ENCODE data around the gene ARID2.

ARID2 gene, protein sequence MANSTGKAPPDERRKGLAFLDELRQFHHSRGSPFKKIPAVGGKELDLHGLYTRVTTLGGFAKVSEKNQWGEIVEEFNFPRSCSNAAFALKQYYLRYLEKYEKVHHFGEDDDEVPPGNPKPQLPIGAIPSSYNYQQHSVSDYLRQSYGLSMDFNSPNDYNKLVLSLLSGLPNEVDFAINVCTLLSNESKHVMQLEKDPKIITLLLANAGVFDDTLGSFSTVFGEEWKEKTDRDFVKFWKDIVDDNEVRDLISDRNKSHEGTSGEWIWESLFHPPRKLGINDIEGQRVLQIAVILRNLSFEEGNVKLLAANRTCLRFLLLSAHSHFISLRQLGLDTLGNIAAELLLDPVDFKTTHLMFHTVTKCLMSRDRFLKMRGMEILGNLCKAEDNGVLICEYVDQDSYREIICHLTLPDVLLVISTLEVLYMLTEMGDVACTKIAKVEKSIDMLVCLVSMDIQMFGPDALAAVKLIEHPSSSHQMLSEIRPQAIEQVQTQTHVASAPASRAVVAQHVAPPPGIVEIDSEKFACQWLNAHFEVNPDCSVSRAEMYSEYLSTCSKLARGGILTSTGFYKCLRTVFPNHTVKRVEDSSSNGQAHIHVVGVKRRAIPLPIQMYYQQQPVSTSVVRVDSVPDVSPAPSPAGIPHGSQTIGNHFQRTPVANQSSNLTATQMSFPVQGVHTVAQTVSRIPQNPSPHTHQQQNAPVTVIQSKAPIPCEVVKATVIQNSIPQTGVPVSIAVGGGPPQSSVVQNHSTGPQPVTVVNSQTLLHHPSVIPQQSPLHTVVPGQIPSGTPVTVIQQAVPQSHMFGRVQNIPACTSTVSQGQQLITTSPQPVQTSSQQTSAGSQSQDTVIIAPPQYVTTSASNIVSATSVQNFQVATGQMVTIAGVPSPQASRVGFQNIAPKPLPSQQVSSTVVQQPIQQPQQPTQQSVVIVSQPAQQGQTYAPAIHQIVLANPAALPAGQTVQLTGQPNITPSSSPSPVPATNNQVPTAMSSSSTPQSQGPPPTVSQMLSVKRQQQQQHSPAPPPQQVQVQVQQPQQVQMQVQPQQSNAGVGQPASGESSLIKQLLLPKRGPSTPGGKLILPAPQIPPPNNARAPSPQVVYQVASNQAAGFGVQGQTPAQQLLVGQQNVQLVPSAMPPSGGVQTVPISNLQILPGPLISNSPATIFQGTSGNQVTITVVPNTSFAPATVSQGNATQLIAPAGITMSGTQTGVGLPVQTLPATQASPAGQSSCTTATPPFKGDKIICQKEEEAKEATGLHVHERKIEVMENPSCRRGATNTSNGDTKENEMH (N-terminal part only)

DNA sequence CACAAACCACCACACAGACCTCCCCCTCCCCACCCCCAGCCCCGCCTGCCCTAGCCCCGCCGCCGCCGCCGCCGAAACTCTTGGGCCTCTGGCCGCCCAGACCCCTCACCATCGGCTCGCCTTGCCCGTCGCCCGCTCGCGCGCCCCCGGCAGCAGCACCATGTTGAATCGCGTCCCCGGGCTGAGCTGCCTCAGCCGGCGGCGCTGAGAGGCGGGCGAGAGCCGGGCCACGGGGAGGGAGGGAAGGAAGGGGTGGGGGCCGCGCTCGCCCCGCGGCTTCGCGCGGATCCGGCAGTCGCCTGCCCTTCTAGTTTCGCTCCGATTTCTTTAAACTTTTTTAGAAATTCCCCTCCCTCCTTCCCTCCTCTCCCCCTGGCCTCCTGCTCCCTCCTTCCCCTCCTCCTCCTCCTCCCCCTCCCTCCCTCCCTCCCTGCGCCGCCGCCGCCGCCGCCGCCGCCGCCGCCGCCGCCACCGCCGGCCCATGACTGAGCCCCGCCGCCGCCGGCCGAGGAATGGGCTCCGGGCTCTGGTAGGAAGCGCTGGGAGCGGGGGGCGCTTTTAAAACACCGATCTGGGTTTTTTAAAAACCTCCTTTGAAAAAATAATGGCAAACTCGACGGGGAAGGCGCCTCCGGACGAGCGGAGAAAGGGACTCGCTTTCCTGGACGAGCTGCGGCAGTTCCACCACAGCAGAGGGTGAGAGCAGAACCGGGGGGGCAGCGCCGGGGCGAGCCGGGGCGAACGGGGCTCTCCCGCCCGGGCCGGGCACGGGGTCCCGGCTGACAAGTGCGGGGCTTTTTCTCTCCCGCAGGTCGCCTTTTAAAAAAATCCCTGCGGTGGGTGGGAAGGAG is at the start of gene ARID2:
TSS of gene ARID2 (plus strand) at position 474 of the 851 bp plus-strand sequence. CDS start at position 605, 131 bp downstream.
- peak; percentile 58 for DNase-seq

DNA sequence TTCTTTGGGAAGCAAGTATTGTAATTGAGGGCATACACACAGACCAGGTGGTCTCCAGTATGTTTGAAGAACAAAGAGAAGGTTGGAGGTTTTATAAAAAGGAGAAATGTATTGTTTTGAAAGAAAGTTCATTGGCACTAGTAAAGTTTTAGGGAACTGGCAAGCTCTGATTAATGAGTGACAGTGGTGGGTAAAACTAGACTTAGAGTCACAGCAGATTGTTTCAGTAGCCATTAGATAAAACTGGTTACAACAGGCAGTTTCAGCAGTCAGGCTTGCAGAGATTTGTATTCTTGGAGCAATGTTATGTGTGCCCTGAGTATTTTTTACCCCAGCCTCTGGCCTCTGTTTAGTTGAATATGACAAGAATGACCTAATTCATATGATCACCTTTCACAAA is 49.1 kb upstream of the ARID2 start:
- no peak for DNase-seq

DNA sequence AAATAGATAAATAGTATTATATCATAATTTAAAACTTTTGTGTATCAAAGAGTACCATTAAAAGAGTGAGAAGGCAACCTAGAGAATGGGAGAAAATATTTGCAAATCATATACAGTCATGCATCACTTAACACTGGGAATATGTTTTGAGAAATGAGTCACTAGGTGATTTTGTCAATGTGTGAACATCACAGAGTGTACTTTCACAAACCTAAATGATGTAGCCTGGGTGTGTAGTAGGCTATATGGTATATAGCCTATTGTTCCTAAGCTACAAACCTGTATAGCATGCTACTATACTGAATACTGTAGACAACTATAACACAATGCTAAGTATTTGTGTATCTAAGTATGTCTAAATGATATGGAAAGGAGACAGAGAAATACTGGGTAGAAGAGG is 48.0 kb upstream of the ARID2 start:
- DNase-seq, result no peak

DNA sequence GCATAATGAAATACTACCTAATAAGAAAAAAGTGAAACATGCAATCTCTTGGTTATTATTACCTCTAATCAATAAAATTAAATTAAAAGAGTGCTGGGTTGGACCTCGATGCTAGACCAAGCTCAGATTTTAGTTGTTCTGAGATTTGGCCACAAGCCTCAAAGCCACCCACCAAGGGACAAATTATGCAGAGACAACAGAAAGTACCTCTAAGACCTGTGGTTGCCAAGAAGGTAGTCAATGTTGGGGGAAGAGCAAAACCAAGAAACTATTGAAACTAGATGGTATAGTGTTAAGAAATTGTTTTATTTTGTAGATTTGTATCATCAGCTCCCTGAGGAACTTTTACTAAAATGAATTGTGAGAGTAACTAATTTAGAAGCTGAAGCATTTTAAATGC is 43.8 kb upstream of the ARID2 start:
- DNase-seq, result no peak

DNA sequence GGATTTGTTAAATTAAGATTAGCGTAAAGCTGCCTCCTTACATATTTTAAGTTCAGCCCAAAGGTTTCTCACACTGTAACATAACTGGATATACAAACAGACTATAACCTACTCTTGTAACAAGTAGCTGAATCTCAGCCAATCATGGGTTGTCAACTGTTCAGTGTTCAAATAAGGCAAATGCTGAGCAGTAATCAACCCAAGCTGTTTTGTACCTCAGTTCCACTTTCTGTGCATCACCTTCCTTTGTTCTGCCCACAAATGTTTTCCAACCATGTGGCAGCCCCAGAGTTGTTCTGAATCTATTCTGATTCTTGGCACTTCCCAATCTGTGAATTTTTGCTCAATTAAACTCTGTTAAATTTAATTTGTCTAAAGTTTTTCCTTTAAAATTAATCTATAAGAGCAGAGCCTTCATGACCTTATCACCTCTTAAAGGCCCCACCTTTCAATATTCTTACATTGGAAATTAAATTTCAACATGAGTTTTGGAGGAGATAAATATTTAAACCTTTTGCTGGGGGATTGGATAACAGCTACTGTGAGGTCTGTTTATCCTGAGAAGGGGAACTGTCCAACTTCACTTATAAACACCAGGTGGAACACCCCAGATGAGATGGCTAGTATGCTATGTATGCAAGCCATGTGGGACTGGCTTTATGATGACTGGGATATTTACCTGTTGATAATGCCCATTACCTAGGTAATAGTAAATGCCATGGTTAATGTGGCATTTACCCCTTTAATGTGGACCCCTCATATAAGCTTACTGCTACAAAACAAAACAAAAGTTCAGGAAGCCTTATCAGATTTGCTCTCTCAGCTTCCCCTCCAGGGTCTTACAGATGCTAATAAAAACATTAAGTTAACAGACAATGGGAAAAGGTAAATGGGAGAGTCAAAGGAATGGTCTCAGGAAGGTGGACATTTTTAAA is 42.2 kb upstream of the ARID2 start:
- DNase-seq, result no peak

DNA sequence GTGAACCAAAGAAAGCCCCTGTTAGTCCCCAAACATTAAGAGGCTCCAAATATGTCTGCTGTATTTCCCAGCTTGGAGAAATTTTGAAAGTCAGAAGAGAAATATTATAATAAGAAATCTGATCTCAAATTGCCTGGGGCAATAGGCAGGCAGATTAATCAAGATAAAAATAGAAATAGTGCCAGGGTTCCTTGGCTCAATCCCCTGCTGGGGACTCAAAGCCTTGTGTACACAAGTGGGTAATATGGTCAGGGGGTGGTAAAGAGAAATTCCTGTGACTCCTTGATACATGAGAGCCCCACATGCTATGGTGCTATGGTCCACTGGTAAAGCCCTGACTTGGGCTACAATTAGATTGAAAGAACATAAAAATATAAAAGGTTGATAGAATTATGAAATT is 41.3 kb upstream of the ARID2 start:
- no peak for DNase-seq

DNA sequence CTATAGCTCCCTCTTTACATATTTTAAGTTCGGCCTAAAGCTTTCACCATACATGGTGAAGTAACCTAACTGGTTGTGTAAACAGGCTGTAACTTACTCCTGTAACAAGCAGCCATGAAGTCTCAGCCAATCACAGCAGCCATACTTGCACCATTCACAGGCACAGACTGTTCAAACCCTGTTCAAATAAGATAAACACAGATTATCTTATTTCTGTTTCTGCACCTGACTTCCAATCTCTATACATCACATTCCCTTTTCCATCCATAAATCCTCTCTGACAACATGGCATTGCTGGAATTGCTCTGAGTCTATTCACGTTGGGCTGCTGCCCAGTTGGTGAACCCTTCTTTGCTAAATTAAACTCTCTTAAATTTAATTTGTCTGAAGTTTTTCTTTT is 34.5 kb upstream of the ARID2 start:
- DNase-seq, result no peak

DNA sequence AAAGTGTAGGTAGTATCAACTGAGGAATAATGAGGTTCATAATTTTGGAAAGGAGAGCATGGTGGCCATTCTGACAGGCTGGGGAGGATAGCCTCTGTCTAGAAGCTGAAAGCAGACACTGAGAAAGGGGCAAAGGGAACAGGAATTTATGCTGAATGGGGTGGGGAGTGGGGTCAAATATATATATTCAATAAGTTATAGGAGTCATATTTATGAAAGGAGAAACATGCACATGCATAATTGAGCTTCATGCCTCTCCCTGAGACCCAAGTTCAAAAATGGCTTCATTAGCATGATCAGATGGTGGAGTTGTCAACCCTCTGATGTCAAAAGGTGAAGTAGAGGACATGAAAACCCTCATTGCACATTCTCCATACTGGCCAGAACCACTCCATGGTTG is 33.9 kb upstream of the ARID2 start:
- DNase-seq, result no peak

DNA sequence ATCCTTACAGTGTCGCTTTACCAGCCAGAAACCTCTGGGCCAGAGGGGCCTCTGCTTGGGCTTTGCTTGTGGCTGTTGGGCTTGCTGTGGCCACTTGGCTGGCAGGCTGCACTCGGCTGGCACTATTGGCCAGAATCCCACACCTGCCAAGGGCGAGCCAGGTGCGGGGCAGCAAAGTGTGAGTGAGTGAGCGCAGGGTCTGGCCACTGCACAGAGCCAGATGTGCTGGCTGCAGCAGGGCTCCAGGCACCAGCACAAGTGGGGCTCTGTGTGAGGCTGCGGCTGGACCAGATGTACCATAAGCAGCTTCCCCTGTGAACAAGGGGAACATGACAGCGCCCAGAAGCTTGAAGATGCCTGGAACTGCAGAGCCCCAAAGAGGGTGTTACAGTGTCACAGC is 33.5 kb upstream of the ARID2 start:
- no peak for DNase-seq

DNA sequence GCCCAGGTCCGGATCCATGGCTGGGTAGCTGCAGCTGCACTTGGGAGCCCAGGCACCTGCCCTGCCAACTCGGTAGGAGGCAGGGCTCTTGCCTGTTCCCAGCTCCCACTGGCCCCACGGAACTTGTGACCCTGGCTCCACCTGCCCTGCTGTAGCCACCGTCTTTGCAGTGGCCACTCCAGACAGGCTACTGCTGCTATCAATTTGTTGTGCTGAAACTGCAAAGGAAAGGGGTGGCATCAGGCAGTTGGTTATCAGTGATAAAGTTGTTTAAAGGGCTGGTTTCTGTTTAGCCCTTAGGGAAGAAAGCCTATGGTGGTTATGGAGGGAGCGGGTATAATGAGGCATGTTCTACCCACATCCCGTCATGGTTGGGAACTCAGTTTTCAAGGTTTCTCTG is 32.1 kb upstream of the ARID2 start:
- no peak for DNase-seq

DNA sequence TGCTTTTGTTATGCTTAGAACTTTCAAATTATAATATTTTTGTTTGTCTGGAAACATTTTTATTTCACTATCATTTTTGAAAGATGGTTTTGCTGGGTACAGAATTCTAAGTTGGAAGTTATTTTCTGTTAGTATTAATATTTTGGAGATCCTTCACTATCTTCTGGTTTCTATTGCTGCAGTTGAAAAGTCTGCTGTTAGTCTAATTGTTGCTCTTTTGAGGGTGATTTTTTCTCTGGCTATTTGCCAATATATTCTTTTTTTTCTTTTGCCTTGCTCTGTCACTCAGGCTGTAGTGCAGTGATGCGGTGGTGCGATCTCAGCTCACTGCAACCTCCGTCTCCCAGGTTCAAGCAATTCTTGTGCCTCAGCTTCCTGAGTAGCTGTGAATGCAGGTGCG is 28.2 kb upstream of the ARID2 start:
- DNase-seq, result no peak

DNA sequence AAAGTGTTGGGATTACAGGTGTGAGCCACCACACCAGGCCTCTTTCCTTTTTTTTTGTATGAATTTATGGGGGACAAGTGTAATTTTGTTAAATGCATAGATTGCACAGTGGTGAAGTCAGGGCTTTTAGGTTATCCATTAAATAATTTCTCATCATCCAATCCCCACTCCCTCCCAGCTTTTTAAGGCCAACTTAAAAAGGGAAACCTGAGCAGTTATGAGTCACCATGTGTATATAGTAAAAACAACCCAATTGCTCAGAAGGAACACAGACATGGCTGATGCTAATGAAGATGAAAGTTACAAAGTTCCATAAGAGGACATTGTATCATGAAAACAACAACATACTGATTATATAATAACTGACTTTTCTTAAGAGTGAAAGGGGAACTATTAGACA is 25.6 kb upstream of the ARID2 start:
- DNase-seq, result no peak

DNA sequence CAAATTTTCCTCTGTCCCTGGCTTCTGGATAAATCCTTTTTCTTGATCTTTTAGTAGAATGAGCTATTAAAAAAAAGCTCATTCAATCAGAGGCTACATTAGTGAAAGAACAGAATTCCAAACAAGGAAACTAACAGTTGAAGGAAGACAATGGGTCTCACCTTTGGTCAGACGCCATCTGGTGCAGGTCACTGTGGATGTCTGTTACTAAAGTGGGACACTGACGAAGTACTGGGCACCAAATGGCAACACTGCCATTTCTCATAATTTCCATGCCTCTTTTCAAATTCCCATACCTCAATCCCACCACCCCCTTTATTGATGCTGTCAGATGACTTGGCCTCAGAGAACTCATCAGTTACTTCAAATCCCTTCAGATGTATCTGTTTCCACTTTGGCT is 24.5 kb upstream of the ARID2 start:
- no peak for DNase-seq

DNA sequence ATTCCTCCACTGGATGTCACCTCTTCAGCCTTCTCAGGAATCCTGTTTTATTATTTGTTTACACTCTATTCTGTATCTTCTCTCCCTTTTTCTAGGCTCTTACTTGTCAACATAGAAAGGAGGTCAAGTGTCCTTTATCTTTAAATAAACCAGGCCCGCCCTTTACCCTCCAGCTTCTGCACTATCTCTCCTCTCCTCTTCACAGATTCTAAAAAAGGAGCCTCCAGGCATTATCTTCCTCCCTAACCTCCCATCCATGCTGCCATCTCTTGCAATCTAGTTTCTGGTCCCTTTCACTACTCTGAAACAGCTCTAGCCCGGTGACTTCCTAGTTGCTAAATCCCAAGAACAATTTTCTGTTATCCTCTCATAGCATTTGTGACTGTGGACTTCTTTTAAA is 24.1 kb upstream of the ARID2 start:
- no peak for DNase-seq

DNA sequence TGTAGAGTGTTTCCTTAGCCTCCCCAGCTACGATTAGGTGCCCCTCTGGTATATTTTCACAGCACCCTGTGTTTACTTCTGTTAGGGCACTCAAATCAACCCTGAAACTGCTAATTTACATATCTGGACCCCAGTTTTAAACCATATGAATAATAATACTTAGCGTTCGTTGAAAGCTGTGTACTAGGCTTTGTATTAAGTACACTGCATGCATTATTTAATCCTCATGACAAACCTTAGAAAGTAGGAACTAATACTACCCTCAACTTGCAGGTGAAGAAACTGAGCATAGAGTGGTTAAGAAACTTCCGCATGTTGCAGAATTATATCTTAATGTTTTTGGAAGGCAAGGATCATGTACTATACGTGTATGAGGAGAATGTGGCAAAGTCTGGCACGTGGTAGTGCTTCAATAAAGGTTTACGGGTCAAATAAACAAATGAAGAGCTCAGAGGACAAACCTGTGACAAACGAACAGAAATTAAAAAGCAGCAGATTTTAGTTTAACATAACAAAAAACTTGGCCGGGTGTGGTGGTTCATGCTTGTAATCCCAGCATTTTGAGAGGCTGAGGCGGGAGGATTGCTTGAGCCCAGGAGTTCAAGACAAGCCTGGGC is 22.2 kb upstream of the ARID2 start:
- no peak for DNase-seq

DNA sequence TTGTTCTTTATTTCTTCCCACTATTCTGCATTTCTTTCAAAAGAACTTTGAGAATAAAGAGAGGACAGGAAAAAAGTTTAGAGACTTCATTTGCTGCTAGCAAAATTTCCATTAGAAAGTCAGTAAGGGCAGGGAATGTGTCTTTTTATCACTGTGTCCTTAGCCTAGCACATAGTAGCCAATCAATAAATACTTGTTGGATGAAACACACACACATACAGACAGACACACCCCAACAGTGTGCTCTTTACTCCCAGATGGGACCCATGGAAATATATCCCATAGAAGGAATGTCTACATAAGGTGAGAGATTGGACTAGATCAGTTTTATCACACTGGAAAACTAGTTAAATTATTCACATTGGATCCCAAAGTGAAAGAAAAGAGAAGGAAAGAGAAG is 21.1 kb upstream of the ARID2 start:
- no peak for DNase-seq

DNA sequence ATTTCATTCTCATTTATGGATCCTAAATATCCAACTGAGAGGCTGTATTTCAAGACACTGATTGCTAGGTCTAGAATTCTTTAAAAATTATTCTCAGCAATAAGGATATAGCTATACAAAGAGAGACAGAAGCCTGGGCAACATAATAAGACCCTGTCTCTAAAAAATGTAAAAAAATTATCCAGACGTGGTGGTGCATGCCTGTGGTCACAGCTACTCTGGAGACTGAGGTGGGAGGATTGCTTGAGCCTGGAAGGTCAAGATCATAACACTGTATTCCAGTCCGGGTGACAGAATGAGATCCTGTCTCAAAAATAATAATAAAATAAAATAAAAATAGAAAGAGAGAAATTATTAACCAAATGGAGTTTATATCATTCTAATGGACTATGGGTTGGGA is 20.6 kb upstream of the ARID2 start:
- no peak for DNase-seq

DNA sequence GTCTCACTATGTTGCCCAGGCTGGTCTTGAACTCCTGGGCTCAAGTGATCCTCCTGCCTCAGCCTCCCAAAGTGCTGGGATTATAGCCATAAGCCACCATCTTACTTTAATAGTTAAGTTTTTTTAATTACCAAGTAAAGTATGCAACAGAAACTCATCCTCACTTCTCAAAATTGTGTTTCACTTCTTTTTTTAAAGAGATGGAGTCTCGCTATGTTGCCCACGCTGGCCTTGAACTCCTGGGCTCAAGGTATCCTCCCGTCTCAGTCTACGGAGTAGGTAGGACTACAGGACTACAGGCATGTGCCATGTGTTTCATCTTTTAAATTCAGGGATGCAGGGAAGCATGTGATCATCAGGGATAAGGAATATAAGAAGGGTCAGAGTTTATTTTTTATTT is 17.2 kb upstream of the ARID2 start:
- DNase-seq, result no peak

DNA sequence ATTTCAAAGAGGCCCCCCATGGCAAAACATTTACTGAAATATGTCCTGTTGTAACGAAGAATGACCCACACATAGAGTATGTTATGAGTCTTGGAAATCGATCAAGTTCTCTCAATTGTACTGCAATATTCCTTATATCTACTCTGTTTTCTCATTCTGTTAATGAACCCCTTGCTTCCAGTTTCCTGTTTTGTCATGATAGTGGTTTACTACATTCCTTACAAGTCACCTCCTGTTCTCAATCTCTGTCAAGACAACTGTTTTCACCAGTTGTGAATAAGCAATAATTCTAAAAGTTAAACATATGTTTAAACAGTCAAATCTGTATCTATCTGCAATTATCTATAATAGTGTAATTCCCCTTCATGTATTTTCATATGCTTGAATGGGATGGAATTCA is 16.4 kb upstream of the ARID2 start:
- DNase-seq, result no peak

DNA sequence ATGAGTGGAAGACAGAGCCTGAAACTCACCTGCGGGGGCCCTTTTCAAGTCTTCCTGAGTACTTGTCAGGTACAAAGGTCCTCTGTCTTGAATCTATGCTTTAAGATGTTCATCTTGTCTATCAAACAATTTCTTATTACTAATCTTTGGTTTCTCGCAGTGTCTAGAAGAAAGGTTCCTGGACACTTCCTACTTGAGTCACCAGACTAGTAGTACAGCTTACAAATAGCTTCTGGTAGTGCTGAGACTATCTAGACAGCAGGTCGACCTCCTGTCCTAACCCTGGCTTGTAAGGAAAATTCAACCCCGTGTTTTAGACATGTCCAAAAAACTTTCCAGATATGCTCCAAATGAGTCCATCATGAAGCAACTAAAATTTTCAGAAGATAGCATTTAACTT is 11.2 kb upstream of the ARID2 start:
- DNase-seq, result no peak

DNA sequence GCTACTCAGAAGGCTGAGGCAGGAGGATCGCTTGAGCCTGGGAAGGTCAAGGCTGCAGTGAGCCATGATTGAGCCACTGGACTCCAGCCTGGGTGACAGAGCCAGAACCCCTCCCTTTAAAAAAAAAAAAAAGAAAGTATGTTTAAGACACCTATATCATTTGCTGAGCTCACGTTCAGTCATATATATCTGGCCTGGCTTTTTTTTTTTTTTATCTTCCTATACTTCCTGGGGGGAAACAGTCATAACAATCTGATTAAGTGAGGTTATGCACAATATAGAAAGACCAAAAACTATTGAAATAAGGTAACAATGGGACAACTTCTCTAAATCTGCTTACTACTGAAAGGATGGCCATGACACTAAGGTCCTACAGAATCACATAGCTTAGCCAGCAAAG is 9.4 kb upstream of the ARID2 start:
- no peak for DNase-seq

All from activated gamma-delta T cell treated with Interleukin-2 at 50 U/mL for 16 hours (primary cell).